NK-92 treated with Interleukin-12 subunit alpha and Interleukin-12 subunit beta, amount 100 ng/mL, for 24 hours (cell line): ENCODE results near the gene MACROD2.
"Not testable (repeated sequence)": the region's sequence is repeated elsewhere in the genome, so short reads cannot be mapped to it uniquely, and the experiment has no call there.

ENCODE experiments used
- DNase-seq: peaks from one replicate; lab custom pipeline; 2025; lab: John Stamatoyannopoulos, UW

MACROD2 gene

DNA sequence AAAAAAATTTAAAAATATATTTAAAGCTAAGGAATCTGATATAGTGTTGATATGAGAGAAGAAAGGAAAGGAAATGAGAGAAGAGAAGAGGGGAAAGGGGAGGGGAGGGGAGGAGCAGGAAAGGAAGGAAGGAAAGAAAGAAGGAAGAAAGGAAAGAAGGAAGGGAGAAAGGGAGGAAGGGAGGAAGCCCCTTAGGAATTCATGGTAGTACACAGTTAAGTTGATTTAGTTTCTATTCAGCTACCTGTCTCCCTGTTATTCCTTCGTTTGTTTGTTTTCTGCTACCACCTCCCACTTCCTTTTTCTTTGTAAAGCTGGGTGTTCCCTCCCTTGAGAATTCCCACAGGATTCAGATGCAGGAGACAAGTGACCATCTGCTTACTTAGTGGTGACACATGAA, 1367.5 kb downstream of the MACROD2 start:
- DNase-seq, result no peak

DNA sequence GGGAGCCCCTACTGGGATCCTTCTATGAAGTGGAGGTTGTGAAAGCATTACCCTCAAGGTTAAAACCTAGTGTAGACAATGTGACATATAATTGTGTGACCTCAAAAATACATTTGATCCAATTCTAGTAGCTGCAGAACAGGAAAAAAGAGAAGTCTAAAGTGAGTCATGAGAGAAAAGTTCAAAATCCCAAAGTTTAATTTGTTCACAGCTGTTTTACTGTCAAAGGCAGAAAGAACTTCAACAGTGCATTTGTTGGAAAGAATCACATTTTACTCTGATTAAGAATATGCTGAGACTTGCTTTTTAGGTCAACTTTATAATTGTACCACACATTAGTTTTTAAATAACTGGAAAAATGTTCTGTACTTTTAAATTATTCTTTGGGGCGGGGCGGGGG, 1369.5 kb downstream of the MACROD2 start:
- no peak for DNase-seq

DNA sequence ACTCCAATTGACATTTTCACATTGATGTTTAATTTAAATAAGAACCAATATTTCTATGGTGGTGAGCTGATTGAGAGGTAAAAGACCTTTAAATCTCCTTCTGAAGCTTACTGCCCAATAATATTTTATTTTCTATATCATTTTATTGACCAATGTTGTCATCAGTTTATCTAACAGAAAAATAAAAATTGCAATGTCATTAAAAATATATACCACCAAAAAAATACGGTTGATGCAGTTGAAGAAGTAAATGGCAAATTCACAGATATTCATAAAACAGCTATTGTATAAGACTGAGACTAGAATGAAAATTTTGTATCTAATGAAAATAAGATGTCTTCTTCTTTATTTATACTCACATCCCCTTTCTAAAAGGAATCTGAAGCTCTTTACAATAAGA, 1375.1 kb downstream of the MACROD2 start:
- no peak for DNase-seq

DNA sequence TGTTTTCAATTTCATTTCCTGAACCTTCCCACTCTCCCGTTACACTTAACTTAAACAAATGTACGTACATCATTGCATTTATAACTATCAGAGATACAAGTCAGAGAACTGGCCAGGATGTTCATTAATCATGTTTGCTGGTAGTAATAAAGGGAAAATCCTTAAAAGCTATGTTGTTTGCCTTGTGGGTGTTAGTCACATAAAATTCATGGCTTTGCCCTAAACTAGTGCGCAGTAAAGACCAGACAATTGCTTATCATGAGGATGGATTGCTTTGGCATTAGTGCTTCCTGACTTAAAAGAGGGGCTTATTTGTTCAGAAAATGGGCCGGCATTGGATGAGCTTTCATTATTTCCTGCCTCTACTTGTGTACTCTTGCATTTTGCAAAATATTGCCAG, 1379.4 kb downstream of the MACROD2 start:
- DNase-seq, result no peak

DNA sequence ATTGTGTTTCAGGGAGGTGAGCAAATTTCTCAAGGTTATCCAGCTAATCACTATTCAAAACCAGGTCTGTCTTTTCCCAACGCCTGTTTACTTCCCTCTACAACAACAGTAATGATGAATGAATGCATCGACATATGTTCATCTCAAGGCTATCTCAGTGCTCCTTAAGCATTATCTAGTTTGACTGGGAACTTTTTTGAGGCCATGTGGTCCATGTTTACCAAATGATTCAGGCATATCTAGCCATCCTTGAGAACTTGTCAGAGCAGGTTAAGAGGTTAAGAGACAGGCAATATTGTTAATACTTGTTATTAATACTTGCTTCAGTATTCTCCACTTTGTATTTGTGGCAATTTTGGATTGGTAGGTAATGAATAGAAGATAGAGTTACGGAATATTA, 1380.5 kb downstream of the MACROD2 start:
- no peak for DNase-seq

DNA sequence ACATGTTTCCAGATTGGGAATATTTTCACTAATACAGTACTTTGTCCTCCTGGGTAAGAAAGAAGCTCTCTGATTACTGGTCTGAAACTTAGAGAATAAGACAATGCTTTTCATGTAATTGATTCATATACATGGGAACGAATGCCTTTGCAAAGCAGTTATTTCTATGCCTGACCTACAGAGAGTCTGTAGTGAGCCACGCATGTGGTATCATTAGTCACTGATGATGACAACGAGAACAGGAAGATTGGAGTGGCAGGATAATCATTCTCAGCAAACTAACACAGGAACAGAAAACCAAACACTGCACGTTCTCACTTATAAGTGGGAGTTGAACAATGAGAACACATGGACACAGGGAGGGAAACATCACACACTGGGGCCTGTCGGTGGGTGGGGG, 1382.3 kb downstream of the MACROD2 start:
- not testable (repeated sequence) for DNase-seq

DNA sequence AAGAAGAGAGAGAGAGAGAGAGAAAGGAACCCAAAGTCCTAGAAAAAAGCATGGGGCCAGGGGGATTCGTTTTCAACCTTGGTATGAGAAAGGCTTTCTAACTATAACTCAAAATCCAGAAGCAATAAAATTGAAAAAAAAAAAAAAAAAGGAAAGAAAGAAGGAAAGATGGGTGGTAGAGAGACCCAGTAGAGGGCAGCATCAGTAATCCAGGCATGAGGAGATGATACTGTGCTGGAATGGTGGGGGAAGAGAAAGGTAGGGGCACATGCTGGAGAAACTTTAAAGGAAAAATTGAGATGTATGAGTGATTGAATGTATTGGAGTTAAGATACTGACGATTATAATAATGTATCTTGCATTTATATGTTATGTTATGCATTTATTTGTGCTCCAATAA, 1382.8 kb downstream of the MACROD2 start:
- DNase-seq, result no peak

DNA sequence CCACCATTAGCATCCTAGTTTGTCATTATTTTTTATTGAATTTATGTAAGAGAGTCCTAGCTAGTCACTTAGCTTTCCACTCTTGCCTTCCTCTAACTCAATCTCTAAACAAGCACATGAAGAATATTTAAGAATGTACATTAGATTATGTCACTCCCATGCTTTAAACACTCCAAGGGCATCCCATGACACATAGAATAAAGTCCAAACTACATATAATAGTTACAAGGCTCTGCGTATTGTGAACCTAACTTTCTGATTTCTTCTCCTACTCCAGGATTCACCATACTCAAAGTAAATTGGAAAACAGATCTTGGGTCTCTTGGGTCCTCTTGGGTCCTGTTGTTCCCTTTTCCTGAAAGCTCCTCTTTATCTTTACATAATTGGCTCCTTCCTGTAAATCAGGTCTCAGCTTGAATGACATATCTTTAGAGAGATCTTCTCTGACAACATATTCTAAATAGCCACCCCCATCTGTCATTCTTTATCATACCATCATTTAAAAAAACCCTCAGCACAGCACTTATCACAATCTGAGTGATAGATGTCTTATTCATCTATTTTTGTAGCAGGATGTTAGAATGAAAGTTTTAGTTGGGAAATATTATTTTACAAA, 1384.5 kb downstream of the MACROD2 start:
- DNase-seq, result no peak

DNA sequence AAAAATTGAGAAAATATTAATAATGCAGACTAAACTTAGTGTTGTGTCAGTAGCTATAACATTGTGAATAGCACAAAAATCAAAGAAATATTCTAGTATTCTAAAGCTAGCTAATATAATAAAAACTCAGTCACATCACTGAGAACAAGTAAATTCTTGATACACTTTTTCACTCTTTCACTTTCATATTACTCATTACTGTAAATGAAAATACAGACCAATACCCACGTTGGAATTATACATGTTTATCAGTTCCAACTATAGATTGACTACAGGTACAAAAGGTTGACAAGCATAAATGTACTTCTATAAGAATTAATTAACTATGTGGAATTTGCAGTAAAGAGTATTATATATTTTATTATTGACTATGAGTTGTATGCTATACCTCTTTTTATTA, 1385.5 kb downstream of the MACROD2 start:
- DNase-seq, result no peak

DNA sequence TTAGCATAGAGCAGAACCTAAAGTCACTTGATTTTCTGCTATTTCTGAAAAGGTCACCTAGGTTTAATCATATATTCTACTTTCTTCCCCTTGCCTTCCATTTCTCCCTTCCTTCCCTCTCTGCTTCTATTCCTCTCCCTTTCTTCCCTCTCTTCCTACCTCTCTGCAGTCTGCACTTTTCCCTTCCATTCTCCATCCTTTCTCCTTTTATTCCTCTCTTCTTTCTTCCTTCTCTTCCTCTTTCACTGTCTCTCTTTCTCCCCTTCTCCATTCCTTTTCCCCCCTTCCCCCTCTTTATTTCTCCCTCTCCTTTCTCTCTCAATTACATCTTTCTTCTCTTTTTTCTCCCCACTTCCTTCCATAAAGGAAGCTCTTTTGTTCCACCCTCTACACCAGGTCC, 1391.9 kb downstream of the MACROD2 start:
- DNase-seq, result no peak

DNA sequence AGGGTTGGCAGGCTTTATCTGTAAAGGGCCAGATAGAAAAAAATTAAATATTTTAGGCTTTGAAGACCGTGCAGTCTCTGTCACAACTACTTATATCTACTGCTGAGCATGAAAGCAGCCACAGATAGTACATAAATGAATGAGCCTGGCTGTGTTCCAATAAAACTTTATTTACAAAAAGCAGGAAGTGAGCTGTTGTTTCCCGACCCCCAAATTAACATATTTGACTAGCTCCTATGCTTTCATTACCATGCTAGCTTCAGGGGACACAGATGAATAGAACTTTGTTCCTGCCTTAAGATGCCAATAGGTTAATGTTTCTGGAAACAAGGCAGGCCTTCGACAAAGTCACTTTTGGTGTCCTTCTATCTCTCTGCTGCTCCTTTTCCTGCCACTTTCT, 1400.1 kb downstream of the MACROD2 start:
- DNase-seq, result no peak

DNA sequence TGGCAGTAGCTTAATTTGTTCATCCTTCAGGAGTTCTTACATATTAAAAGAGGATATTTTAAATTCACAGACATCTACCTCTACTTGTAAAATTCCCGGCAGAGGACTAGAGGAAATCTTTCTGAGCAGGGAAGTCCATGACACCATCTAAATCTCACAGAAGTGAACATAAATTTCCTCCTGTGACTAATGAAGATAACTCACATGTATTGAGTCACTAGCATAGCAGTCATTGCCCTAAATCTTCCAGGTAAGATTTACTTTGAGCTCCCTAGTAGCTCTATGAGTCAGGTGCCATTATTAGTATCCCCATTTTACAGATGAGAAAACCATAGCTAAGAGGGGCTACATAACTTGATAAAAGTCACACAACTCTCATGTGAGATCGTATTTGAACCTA, 1400.7 kb downstream of the MACROD2 start:
- DNase-seq, result no peak

DNA sequence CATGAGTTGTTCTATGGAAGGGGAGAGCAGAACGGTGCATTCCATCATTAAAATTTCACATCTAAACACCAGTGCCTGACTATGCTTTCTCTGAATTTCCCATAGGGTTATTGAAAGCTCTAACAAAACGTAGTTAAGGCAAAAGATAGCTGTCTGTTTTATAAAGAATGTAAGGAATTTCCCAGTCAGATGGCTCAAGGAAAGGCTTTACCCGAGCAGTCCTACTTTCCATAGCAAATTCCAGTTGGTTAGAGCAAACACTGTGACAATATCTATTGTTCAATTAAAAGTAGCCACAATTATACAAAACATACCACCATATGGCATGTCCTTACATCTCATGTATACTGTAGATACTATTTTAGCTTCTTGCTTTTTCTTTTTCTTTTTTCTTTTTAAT, 1401.6 kb downstream of the MACROD2 start:
- no peak for DNase-seq

DNA sequence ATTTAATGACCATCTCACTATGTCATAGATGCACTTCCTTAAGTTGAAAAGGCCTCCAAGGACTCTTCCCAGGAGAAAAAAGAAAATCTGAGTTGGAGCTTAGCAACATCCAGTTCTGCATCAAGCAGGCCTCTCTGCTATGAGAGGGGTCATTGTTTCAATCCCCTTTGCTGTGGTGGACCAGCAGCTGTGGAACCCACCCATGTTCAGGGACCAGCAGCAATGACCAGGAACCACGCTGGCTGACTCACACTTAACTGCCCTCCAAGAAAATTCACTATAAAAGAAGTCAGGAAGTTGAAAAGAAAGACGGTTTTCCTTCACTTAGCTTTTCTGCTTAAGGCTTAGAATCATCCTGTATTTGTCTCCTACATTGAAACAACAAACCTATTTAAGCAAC, 1404.5 kb downstream of the MACROD2 start:
- DNase-seq, result no peak

DNA sequence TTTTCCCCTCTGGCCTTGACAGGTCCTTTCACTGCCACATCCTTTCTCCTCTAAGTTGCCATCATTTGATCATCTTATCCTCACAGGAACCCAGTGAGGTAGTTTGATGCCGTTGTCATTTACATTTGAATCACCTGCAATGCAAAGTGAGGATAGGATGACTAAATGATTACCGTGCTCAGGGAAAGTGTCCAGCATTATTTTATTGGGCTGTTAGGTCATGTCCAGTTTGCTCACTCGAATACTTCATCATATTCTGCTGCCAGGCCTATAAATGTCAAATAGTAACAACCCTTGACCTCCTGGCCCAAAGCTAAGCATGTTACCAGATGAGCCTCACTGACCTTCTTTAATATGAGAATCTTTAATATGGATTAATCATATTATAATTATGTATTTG, 1410.8 kb downstream of the MACROD2 start:
- DNase-seq, result no peak

DNA sequence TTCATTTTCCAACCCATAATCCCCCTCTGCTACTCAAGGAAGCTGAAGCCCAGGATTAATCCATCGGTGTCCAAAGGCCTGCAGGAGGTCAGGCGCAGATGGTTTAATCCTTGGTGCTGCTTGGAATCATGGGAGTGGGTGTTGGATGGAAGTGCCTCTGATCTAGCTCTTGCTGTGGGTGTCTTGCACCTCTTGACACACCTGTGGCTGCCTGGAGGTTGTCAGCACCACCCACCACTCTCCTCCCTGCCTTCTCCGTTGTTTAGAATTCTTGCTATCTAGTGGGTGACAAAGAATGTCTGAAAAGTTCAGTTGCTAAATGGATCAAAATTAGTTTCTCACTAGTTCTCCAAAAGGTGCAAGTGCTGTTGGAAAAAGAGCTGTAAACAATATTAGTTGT, 1416.5 kb downstream of the MACROD2 start:
- no peak for DNase-seq

DNA sequence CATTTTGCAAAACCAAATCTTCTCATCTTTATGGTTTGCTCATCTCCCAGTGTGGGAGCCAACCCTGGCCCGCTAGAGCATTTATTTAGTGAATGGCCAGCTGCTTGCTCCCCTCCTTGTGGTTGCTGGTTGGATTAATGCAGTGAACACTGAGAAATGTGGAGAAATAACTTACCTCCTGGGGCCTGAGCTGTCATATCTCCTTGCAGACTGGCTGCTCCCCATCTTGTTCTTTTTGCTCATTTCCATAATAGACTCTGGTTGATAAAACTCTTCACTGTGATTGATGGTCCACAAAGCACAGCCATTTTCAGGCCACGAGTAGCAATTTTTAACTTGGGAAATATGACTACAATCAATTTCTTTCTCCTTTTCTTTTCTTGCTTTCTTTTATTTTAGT, 1420.6 kb downstream of the MACROD2 start:
- no peak for DNase-seq

DNA sequence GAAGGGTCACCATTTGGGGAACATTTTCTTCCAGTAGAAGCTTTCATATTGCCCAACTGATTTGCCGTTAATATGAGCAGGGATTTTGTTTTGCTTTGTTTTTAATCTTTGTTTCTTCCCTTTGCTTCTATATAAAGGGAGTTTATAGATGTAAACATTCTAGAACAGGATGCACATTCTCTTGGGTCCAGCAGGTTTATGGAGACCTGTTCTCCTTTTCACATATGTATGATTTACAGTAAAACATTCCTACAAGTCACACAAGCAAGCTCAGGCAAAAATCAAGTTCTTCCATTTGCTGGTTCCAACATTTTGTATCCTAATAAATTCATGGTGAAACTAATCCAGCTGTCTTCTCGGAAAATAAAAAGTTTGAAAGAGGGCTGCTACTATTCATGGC, 1424.5 kb downstream of the MACROD2 start:
- no peak for DNase-seq

DNA sequence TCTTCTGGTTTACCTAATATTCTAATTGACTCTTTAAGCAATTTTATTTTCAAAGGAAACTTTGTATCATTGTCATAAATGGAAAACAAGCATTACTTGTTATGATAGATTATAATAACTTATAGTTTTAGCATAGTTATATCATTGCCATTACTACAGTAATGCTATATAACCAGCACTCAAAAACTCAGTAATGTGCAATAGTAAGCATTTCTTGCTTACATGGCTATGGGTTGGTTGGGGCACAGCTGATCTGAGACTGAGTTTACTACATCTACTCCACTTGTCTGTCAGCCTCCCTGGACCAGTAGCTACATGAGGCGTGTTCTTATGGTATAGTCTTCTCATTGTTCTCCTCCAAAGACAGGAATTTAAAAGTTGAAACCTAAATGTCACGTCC, 1427.7 kb downstream of the MACROD2 start:
- no peak for DNase-seq

DNA sequence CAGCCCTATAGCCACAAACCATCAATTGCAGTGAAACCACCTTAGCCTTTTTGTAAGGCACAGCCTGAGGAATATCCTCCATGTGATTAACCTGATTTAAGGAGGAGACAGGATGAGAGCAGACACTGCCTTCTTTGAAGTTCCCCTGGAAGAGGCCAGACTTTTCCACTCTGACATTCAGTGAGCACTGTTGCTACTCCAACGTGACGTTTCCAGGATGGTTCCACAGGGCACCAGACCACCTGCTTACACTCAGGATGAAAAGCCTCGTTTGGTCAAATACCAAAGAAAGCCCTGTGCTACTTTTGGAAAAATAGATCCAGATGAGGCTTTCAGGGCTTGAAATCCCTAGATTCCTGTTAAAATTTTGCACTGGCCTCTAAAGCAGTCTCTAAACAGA, 1444.2 kb downstream of the MACROD2 start:
- no peak for DNase-seq

DNA sequence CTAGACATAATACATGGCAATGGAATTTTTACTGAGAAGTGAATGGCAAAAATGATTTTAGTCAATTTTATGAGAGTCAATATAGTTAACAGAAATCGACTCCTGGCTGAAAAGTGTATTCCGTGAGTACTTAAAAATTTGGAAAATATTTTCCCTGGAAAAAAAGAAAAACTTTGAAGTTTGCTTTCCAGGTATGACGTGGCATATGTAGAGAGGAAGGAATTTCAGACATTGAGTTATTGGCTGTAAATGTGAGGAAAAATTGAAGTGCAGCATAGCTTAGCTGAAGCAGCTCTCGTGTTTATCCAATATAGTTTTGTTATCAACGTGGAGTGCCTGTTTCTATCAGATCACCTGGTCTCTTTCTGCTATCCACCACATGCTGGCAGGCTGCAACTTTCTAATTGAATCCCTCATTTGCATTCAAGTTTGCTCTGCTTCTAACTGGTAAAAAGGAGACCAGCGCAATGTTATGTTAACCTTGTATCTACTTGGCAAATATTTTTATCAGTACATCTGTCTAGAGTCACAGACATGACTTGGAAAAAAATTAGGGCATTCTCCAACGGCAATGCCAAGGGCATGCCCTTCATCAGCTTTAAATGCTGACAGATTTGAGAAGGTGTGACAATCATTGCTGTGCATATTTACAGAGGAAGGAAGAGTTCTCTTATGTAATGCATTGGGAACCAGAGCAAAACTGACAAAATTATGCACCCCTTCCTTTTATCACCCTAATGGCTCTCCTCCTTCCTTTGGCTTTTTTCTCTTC, 1444.9 kb downstream of the MACROD2 start:
- no peak for DNase-seq

DNA sequence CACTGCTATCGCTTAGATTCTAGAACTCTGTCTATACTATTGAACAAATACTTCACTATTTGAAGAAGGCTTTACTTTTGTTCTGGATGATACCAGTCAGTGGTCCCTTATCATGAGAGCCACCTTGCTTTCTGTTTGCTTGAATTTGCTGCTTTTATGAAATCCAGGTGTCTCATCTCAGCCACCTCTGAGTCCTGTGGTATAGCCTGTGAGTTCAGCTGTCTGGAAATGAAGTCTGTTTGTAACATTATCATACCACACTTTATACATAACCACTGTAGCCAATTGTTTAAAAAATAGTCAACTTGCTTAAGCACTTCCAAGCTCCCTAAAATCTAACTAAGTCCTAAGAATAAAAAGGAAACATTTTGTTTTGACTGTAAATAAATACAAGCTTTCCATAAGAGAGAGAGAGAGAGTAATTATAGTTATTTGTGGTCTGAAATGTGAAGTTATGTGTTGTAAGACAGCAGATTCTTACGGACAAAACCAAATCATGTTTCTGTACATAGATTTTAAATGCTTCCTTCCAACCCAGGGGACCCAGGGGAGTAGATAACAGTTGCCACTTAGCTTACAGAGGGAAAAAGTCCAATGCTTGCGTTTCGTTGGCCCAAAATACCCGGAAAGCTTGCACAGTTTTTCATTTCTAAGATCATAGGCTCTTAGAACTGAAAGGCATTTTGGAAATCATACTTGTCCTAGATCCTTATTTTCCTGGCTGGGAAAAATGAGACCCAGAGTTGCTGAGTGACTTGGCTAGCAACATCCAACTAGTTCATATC, 1449.9 kb downstream of the MACROD2 start:
- no peak for DNase-seq

DNA sequence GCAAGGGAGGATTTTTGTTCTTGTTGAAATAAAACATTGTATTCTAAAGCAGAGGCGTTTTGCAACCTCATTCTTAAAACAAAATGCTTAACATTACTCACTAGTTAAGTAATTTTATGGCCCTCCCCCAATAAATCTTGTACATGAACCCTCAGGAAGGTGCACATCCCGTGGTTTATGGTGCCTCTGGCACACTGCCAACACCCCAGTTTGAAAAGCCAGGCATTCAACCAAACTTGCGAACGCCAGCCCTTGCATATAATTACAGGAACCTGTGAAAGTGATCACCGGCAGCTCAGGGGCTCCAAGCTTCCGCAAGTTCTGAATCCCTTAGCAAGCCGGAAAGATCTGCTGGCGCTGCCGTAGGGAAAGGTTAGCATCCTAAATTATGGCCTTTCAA, 1451.1 kb downstream of the MACROD2 start:
- no peak for DNase-seq
